Glomerular visceral epithelial cell (primary cell): ENCODE data around the gene WDR74.

Experiments
- DNase-seq: peaks from one replicate; pipeline ENCODE4 v3.0.0-alpha.2; 2016; ENCODE audit errors: extremely low spot score

The WDR74 gene

GRCh38 chr11:62794201-62794775, 45.1 kb downstream of the WDR74 start:
- DNase-seq, result no peak

DNA sequence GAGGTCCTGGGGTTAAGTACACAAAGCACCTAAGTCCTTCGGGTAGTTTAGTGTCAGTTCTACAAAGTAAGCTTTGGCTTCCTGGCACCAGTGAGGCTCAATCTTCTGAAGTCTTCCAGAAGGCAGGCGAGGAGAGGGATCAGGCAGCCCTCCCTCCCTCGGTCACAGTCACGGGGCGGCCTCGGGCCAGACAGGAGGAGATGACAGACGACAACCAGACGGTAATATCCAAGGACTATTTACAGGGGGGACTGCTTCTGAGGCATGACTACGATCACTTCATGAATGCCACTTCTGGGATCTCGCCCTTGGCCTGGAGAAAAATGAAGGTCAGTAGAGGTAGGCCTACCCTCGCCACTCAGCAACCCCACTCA, 47.2 kb downstream of the WDR74 start:
- peak; percentile 17 for DNase-seq

DNA sequence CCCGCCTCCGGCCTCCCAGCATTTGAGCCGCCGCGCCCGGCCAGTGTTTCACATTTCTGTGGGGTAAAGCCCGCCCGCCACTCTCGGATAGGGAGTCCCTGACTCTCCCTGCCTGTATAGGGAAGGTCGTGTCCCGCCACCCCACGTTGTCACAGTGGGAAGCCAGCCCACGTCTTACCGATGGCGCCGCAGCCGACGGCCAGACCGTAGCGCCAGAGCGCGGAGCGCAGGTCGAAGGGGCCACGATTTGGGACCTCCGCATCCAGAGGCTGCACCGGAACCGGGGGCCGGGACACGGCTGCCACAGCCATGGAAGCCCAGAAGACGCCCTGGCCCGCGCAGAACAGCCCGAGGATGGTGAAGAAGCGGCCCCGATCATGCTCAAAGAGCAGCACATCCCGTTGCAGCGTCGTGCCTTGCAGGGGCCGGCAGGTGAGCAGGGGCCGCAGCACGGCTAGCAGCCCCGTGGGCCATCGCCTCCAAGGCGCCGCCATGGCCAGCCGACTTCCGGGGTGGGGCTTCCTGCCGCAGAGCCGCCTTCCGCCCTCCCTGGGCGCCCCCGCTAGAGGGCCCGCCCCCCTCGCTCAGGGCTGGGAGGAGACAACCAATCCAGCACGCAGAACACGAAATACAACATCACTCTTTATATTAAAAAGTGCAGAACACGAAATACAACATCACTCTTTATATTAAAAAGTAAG, 47.7 kb downstream of the WDR74 start, which contains the start of gene TMEM223:
TMEM223 (minus strand) TSS at position 506 of the 701 bp plus-strand sequence; CDS start at position 494, 12 bp downstream.
- DNase-seq, result peak; percentile 82

- DNase-seq, result no peak
These were observed 49.8 kb downstream of the WDR74 start for GRCh38 chr11:62789576-62789975.

DNA sequence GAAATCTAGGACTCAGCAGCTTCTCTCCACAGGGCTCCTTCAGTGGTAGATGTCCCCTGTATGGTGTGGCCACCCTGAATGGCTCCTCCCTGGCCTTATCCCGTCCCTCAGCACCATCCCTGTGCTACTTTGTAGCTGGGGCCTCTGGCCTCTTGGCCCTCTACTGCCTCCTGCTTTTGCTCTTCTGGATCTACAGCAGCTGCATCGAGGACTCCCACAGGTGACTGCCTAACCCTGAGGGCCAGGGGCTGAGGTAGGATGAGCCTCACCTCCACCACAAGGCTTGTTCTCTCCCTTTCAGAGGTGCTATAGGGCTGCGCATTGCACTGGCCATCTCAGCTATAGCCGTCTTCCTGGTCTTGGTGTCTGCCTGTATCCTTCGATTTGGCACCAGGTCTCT, 50.4 kb downstream of the WDR74 start:
- no peak for DNase-seq

DNA sequence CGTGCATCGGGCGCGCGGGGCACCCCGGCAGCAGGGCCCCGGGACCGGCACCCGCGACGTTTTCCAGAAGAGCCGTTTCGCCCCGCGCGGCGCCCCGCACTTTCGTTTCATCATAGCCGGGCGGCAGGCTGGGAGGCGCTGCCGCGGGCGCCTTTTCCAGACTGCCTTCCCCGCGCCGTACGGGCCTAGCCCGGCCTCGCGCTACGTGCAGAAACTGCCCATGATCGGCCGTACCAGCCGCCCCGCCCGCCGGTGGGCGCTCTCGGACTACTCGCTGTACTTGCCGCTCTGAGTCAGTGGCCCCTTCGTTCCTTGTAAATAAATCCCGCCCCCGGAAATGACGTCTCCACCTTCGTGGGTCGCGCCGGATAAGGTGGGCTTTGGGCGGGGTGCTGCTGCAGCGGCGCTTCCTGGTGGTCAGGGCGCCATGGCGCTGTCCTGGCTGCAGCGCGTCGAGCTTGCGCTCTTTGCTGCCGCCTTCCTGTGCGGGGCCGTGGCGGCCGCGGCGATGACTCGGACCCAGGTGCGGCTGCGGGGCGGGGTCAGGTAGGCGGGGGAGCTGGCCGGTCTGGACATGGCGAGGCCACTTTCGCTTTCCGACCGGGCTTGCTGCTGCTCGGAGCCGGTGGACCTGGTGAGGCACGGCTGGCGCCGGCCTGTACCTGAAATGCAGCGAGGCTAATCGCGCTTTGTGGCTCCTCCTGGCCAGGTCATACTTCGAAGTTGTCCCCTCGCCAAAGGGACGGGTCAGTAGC, 52.2 kb downstream of the WDR74 start, which contains the start of gene TMEM179B:
TMEM179B (plus strand) TSS at position 398 of the 755 bp plus-strand sequence; CDS start at position 428, 30 bp downstream.
- peak; percentile 97 for DNase-seq

DNA sequence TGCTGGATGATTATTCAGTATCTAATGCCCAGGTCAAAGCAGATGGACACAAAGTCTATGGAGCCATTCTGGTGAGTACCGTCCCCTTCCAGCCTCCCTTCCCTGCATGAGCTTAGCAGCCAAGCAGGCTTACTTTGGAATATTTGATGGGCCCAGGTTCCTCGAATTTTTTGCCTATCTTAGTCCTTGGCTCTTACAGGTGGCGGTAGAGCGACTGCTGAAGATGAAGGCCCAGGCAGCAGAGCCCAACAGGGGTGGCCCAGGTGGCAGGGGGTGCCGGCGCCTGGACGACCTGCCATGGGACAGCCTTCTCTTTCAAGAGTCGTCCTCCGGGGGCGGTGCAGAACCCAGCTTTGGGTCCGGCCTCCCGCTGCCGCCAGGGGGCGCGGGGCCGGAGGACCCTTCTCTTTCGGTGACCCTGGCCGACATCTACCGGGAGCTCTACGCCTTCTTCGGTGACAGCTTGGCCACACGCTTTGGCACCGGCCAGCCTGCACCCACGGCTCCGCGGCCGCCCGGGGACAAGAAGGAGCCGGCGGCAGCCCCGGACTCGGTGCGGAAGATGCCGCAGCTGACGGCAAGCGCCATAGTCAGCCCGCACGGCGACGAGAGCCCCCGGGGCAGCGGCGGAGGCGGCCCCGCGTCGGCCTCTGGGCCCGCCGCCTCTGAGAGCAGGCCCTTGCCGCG, 52.9 kb downstream of the WDR74 start:
- peak; percentile 84 for DNase-seq
